GM12874 (cell line): ENCODE results near the gene METRN.

Experiments used
- CTCF ChIP-seq: IDR thresholded peaks from 2 replicates; pipeline ENCODE4 v1.5.1; 2011; ENCODE audit warnings: low read depth, mild to moderate bottlenecking, control low read depth, low read length, moderate library complexity; ENCODE audit not compliant: insufficient read depth

The METRN gene

GRCh38 chr16:715477-716199 lies 720 bp downstream of the METRN start:
- TF ChIP-seq CTCF: peak; percentile 13; the same call in 1 of the 2 replicates

- no peak for TF ChIP-seq CTCF
These were observed 1.3 kb downstream of the METRN start for GRCh38 chr16:716200-716568.

- TF ChIP-seq CTCF: no peak
These were observed 1.9 kb downstream of the METRN start for GRCh38 chr16:716768-717325.

- TF ChIP-seq CTCF: no peak
These were observed 2.7 kb downstream of the METRN start for GRCh38 chr16:717450-718245.

GRCh38 chr16:718389-718788 lies 3.5 kb downstream of the METRN start:
- no peak for TF ChIP-seq CTCF

GRCh38 chr16:718922-719321 lies 4.0 kb downstream of the METRN start:
- no peak for TF ChIP-seq CTCF

GRCh38 chr16:719815-720446 lies 5.0 kb downstream of the METRN start:
- TF ChIP-seq CTCF: peak; percentile 22; the same call in 1 of the 2 replicates
